DND-41 (cell line): Measurements from ENCODE around the gene CD83.

Source experiments
- EZH2 ChIP-seq: IDR thresholded peaks from 3 replicates; pipeline ENCODE4 v1.6.1; 2012; ENCODE audit warnings: borderline replicate concordance, low read depth, mild to moderate bottlenecking, moderate library complexity, low read length, inconsistent platforms; ENCODE audit not compliant: severe bottlenecking
- TF ChIP-seq, protein P1 (sequence below): IDR thresholded peaks from 2 replicates; pipeline ENCODE4 v1.5.1; 2012; ENCODE audit warnings: borderline replicate concordance, low read length, moderate library complexity, mild to moderate bottlenecking; ENCODE audit not compliant: poor library complexity, severe bottlenecking; ENCODE audit errors: extremely low read depth

DNA sequence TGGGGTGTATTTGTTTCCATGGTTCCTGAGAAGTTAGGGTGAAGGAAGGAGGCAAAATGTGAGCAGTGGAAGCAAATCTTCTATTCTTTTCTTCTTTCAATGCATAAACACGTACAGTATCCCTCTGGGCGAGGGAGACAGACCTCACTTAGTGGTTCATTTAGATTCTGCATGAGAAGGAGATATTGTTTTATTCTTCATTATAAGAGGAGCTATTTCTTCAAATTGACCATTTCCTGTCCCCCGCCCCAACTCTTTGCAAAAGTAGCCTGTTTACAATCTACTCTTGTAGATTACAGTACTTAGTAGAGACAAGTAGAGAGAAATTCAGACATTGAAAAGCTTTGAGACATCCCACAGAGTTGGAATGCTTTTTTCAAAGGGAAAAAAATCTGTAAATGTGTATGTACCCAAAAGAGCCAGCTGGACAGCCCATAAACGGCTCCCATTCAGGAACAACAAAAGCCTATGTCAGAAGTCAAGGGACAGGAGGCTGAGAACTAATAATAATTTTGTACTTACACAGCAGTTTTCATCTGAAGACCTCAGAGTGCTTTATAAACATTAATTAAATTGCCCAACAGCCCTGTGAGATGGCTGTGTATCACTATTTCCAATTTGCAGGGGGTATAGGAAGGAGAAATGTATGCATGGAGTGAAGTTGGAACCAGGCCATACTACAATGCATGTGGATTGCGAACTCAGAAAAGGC is 23.9 kb downstream of the CD83 start:
- TF ChIP-seq, protein P1, sequence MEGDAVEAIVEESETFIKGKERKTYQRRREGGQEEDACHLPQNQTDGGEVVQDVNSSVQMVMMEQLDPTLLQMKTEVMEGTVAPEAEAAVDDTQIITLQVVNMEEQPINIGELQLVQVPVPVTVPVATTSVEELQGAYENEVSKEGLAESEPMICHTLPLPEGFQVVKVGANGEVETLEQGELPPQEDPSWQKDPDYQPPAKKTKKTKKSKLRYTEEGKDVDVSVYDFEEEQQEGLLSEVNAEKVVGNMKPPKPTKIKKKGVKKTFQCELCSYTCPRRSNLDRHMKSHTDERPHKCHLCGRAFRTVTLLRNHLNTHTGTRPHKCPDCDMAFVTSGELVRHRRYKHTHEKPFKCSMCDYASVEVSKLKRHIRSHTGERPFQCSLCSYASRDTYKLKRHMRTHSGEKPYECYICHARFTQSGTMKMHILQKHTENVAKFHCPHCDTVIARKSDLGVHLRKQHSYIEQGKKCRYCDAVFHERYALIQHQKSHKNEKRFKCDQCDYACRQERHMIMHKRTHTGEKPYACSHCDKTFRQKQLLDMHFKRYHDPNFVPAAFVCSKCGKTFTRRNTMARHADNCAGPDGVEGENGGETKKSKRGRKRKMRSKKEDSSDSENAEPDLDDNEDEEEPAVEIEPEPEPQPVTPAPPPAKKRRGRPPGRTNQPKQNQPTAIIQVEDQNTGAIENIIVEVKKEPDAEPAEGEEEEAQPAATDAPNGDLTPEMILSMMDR, result no peak
- no peak for TF ChIP-seq EZH2
